ENCODE measurements around the gene PPID. TPM values are rescaled to one million over a fixed set of nuclear protein-coding genes. Genes with fewer than 3 reads are reported as not detected.
"Not testable (repeated sequence)": the region's sequence is repeated elsewhere in the genome, so short reads cannot be mapped to it uniquely, and the experiment has no call there.

Gene PPID
- total RNA-seq, 1 experiment from 2014 or later: 28.2 TPM

DNA sequence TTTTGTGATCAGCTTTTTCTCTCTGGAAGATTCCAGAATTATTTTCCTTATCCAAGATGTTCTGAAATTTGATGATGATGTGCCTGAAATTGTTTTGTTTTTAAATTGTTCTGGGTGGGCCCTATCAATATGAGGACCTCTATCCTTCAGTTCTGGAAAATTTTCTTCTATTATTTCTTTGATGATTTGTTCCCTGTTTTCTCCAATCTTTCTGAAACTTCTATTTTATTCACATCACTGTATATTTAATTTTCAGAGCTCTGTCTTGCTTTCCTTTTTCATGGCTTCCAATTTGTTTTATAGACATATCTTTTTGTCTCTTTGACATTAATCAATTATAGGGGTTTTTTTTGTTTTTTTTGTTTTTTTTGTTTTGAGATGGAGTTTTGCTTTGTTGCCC lies 33.4 kb upstream of the PPID start:
- no peak overlapping the region for H3K27ac ChIP-seq
- no peak overlapping the region for H2AFZ ChIP-seq
- no peaks in the 10 kb centered on the region for H3K9me2 ChIP-seq (ENCODE audit: insufficient read depth)
- H3K27me3 ChIP-seq (ENCODE audit: insufficient read depth, low read depth): no peaks in the 10 kb centered on the region
- ChIA-PET CTCF (no interaction called here), POLR2A (ENCODE audit: unreplicated experiment) (no interaction called here)
- TF ChIP-seq, protein P1, sequence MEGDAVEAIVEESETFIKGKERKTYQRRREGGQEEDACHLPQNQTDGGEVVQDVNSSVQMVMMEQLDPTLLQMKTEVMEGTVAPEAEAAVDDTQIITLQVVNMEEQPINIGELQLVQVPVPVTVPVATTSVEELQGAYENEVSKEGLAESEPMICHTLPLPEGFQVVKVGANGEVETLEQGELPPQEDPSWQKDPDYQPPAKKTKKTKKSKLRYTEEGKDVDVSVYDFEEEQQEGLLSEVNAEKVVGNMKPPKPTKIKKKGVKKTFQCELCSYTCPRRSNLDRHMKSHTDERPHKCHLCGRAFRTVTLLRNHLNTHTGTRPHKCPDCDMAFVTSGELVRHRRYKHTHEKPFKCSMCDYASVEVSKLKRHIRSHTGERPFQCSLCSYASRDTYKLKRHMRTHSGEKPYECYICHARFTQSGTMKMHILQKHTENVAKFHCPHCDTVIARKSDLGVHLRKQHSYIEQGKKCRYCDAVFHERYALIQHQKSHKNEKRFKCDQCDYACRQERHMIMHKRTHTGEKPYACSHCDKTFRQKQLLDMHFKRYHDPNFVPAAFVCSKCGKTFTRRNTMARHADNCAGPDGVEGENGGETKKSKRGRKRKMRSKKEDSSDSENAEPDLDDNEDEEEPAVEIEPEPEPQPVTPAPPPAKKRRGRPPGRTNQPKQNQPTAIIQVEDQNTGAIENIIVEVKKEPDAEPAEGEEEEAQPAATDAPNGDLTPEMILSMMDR (conservative IDR thresholded peaks at IDR 0.05): no peak
- TF ChIP-seq EZH2 (IDR thresholded peaks at IDR 0.05; ENCODE audit: low read depth): no peak
- intact Hi-C loops (cut with micrococcal nuclease; ENCODE audit: unreplicated experiment): no loop called here
- no peak for DNase-seq
- no peaks in the 10 kb centered on the region for H3K36me3 ChIP-seq (ENCODE audit: low read depth)
- H4K20me1 ChIP-seq (ENCODE audit: insufficient read depth): no peaks in the 10 kb centered on the region
- H3K79me2 ChIP-seq (ENCODE audit: low read depth): no peaks in the 10 kb centered on the region
- H3K4me2 ChIP-seq: no peak overlapping the region
- no TSS peak for BruUV-seq (replicated peaks)
- no peaks in the 10 kb centered on the region for H3K4me1 ChIP-seq (replicated peaks; ENCODE audit: insufficient read depth)
- no peak overlapping the region for H3K4me3 ChIP-seq
- no peaks in the 10 kb centered on the region for H3F3A ChIP-seq (ENCODE audit: insufficient read depth, low read depth)
- no peaks in the 10 kb centered on the region for H3K9me3 ChIP-seq (ENCODE audit: insufficient read depth, low read depth)

DNA sequence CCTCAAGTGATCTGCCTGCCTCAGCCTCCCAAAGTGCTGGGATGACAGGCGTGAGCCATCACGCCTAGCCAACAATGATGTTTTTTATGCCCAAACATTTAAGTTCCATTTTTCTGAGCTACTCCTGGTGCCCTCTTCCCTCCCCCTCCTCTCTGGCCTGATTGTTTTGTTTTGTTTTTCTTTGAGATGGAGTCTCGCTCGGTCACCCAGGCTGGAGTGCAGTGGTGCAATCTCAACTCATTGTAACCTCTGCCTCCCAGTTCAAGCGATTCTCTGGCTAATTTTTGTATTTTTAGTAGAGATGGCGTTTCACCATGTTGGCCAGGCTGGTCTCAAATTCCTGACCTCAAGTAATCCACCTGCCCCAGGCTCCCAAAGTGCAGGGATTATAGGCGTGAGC lies 32.6 kb upstream of the PPID start:
- CTCF ChIA-PET; BruUV-seq (replicated peaks); H4K20me1 ChIP-seq (ENCODE audit: insufficient read depth); H3K4me3 ChIP-seq; H3K36me3 ChIP-seq (ENCODE audit: low read depth); POLR2A ChIA-PET (ENCODE audit: unreplicated experiment); H3K9me3 ChIP-seq (ENCODE audit: insufficient read depth, low read depth); H3K4me1 ChIP-seq (replicated peaks; ENCODE audit: insufficient read depth); H3K27ac ChIP-seq; H3K27me3 ChIP-seq (ENCODE audit: insufficient read depth, low read depth); H2AFZ ChIP-seq; H3K79me2 ChIP-seq (ENCODE audit: low read depth); intact Hi-C loops (cut with micrococcal nuclease; ENCODE audit: unreplicated experiment); H3K9me2 ChIP-seq (ENCODE audit: insufficient read depth); H3F3A ChIP-seq (ENCODE audit: insufficient read depth, low read depth); DNase-seq; H3K4me2 ChIP-seq: not testable (repeated sequence)

DNA sequence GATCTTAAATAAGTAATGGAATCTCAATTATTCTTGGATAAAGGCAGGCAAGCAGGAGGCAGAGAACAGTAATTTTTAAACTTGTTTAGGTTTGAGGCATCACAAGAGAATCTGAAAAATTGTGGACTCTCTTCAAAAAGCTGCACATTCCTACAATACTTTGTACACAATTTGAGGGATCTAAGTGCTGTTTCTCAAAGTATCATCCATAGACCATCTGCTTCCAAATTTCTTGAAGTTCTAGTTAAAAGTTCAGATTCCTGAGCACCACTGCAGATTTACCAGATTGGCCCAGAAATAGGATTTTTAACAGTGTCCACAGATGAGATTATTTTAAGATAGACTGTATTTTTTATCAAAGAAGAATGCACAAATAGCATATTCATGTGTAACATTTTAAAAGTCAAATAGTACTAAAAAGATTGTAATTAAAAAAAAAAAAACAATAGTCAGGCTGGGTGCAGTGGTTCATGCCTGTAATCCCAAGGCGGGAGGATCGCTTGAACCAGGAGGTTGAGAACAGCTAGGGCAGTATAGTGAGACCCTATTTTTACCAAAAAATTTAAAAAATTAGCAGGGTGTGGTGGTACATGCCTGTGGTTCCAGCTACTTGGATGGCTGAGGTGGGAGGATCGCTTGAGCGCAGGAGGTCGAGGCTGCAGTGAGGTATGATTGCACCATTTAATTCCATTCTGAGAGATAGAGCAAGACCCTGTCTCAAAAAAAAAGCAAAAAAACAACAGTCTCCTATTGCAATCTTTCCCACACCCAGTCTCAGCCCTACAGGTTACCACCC lies 31.4 kb upstream of the PPID start:
- no peaks in the 10 kb centered on the region for H3K79me2 ChIP-seq (ENCODE audit: low read depth)
- no peak overlapping the region for H3K4me2 ChIP-seq
- POLR2A ChIA-PET (ENCODE audit: unreplicated experiment): no interaction called here
- TF ChIP-seq, protein P1 (conservative IDR thresholded peaks at IDR 0.05): no peak
- TF ChIP-seq EZH2 (IDR thresholded peaks at IDR 0.05; ENCODE audit: low read depth): no peak
- H4K20me1 ChIP-seq (ENCODE audit: insufficient read depth): no peaks in the 10 kb centered on the region
- H3K9me2 ChIP-seq (ENCODE audit: insufficient read depth): no peaks in the 10 kb centered on the region
- H3F3A ChIP-seq (ENCODE audit: insufficient read depth, low read depth): no peaks in the 10 kb centered on the region
- no peak overlapping the region for H3K27ac ChIP-seq
- H3K27me3 ChIP-seq (ENCODE audit: insufficient read depth, low read depth): no peaks in the 10 kb centered on the region
- intact Hi-C loops (cut with micrococcal nuclease; ENCODE audit: unreplicated experiment): no loop called here
- no peak overlapping the region for H2AFZ ChIP-seq
- no peaks in the 10 kb centered on the region for H3K4me1 ChIP-seq (replicated peaks; ENCODE audit: insufficient read depth)
- CTCF ChIA-PET: no interaction called here
- no peak overlapping the region for H3K4me3 ChIP-seq
- no peak for DNase-seq
- H3K9me3 ChIP-seq (ENCODE audit: insufficient read depth, low read depth): no peaks in the 10 kb centered on the region
- BruUV-seq (replicated peaks): no TSS peak
- H3K36me3 ChIP-seq (ENCODE audit: low read depth): no peaks in the 10 kb centered on the region

DNA sequence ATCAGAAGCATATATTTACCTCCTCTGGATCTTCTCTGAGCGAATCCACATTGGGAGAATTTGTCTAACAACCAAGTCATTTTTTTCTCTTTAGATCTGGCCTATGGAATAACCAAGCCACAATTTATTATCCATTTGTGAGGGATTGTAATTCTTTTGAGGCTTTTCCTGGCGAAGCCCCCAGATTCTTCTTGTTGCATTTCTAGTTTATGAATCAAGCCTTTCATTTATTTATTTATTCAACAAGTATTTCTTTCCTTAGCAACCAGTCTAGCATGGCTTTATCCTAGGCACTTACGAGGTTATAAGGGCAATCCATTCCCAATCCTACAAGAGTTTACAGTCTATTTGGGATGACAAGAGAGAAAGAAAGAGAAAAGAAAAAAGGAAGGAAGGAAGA lies 27.2 kb upstream of the PPID start:
- H3K4me1 ChIP-seq (replicated peaks; ENCODE audit: insufficient read depth): no peaks in the 10 kb centered on the region
- ChIA-PET POLR2A (ENCODE audit: unreplicated experiment) (no interaction called here), CTCF (no interaction called here)
- intact Hi-C loops (cut with micrococcal nuclease; ENCODE audit: unreplicated experiment): no loop called here
- no peaks in the 10 kb centered on the region for H3K9me2 ChIP-seq (ENCODE audit: insufficient read depth)
- H3K36me3 ChIP-seq (ENCODE audit: low read depth): no peaks in the 10 kb centered on the region
- no TSS peak for BruUV-seq (replicated peaks)
- no peak for TF ChIP-seq EZH2 (IDR thresholded peaks at IDR 0.05; ENCODE audit: low read depth)
- TF ChIP-seq, protein P1 (conservative IDR thresholded peaks at IDR 0.05): no peak
- H3K27me3 ChIP-seq (ENCODE audit: insufficient read depth, low read depth): no peaks in the 10 kb centered on the region
- H4K20me1 ChIP-seq (ENCODE audit: insufficient read depth): no peaks in the 10 kb centered on the region
- H3K79me2 ChIP-seq (ENCODE audit: low read depth): no peaks in the 10 kb centered on the region
- no peak overlapping the region for H3K4me3 ChIP-seq
- H3K4me2 ChIP-seq: no peak overlapping the region
- no peak overlapping the region for H2AFZ ChIP-seq
- H3K27ac ChIP-seq: no peak overlapping the region
- no peak for DNase-seq
- H3F3A ChIP-seq (ENCODE audit: insufficient read depth, low read depth): no peaks in the 10 kb centered on the region
- H3K9me3 ChIP-seq (ENCODE audit: insufficient read depth, low read depth): no peaks in the 10 kb centered on the region

DNA sequence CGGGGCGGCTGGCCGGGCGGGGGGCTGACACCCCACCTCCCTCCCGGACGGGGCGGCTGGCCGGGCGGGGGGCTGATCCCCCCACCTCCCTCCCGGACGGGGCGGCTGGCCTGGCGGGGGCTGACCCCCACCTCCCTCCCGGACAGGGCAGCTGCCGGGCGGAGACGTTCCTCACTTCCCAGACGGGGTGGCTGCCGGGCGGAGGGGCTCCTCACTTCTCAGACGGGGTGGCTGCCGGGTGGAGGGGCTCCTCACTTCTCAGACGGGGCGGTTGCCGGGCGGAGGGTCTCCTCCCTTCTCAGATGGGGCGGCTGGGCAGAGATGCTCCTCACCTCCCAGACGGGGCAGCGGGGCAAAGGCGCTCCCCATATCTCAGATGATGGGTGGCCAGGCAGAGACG lies 23.3 kb upstream of the PPID start:
- H2AFZ ChIP-seq; CTCF ChIA-PET; intact Hi-C loops (cut with micrococcal nuclease; ENCODE audit: unreplicated experiment); H3K79me2 ChIP-seq (ENCODE audit: low read depth); DNase-seq; H4K20me1 ChIP-seq (ENCODE audit: insufficient read depth); H3K27me3 ChIP-seq (ENCODE audit: insufficient read depth, low read depth); H3K4me2 ChIP-seq; H3K27ac ChIP-seq; H3K9me2 ChIP-seq (ENCODE audit: insufficient read depth); H3F3A ChIP-seq (ENCODE audit: insufficient read depth, low read depth); POLR2A ChIA-PET (ENCODE audit: unreplicated experiment); H3K36me3 ChIP-seq (ENCODE audit: low read depth); H3K4me1 ChIP-seq (replicated peaks; ENCODE audit: insufficient read depth); H3K4me3 ChIP-seq; H3K9me3 ChIP-seq (ENCODE audit: insufficient read depth, low read depth); BruUV-seq (replicated peaks): not testable (repeated sequence)
